ENCODE results near the gene NRXN3.
"Not testable (repeated sequence)": the region's sequence is repeated elsewhere in the genome, so short reads cannot be mapped to it uniquely, and the experiment has no call there.

NRXN3 gene

GRCh38 chr14:79011091-79011919 lies 841.1 kb downstream of the NRXN3 start:
- WGBS, 2 experiments = 79 to 83% methylated on average over 5 to 6 of the region's 8 CpGs
- Histone ChIP-seq H3K4me1 (ENCODE audit: control insufficient read depth, insufficient read depth, low read length) (no peaks in the 10 kb centered on the region), H3K27me3 (ENCODE audit: control insufficient read depth, insufficient read depth, low read length, poor library complexity, severe bottlenecking) (no peaks in the 10 kb centered on the region), H3K9me3 (ENCODE audit: control insufficient read depth, low read length) (no peaks in the 10 kb centered on the region), H3K27ac (ENCODE audit: insufficient read depth, low read depth, low read length, poor library complexity, severe bottlenecking) (no peak overlapping the region), H3K4me3 (ENCODE audit: insufficient read depth, low read depth, low read length) (no peak overlapping the region), H3K36me3 (ENCODE audit: control insufficient read depth, insufficient read depth, low read length) (no peaks in the 10 kb centered on the region)

DNA sequence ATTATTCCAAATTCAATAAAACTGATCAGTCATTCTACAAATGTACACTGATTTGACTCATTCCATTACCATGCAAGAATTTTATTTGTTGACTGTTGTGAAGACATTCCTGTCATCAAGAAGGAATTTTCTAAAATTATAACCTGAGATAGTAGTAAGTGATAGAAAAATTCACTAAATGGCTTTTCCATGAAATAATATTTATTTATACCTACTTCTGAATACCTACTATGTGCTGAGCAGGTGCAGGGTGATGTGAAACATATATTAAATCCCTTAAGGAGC lies 841.7 kb downstream of the NRXN3 start:
- Histone ChIP-seq H3K4me3 (ENCODE audit: insufficient read depth, low read depth, low read length) (no peak overlapping the region), H3K9me3 (ENCODE audit: control insufficient read depth, low read length) (no peaks in the 10 kb centered on the region), H3K4me1 (ENCODE audit: control insufficient read depth, insufficient read depth, low read length) (no peaks in the 10 kb centered on the region), H3K27ac (ENCODE audit: insufficient read depth, low read depth, low read length, poor library complexity, severe bottlenecking) (no peak overlapping the region), H3K36me3 (ENCODE audit: control insufficient read depth, insufficient read depth, low read length) (no peaks in the 10 kb centered on the region), H3K27me3 (ENCODE audit: control insufficient read depth, insufficient read depth, low read length, poor library complexity, severe bottlenecking) (no peaks in the 10 kb centered on the region)

GRCh38 chr14:79016828-79017505 lies 846.8 kb downstream of the NRXN3 start:
- no peaks in the 10 kb centered on the region for H3K4me1 ChIP-seq (ENCODE audit: control insufficient read depth, insufficient read depth, low read length)
- no peaks in the 10 kb centered on the region for H3K9me3 ChIP-seq (ENCODE audit: control insufficient read depth, low read length)
- H3K36me3 ChIP-seq (ENCODE audit: control insufficient read depth, insufficient read depth, low read length) = no peaks in the 10 kb centered on the region
- no peaks in the 10 kb centered on the region for H3K27me3 ChIP-seq (ENCODE audit: control insufficient read depth, insufficient read depth, low read length, poor library complexity, severe bottlenecking)
- no peak overlapping the region for H3K27ac ChIP-seq (ENCODE audit: insufficient read depth, low read depth, low read length, poor library complexity, severe bottlenecking)
- 91 to 94% methylated on average over 6 to 7 of the region's 7 CpGs for WGBS, 2 experiments
- H3K4me3 ChIP-seq (ENCODE audit: insufficient read depth, low read depth, low read length) = no peak overlapping the region

GRCh38 chr14:79017561-79017960 lies 847.4 kb downstream of the NRXN3 start:
- Histone ChIP-seq H3K4me3 (ENCODE audit: insufficient read depth, low read depth, low read length) (no peak overlapping the region), H3K4me1 (ENCODE audit: control insufficient read depth, insufficient read depth, low read length) (no peaks in the 10 kb centered on the region), H3K27me3 (ENCODE audit: control insufficient read depth, insufficient read depth, low read length, poor library complexity, severe bottlenecking) (no peaks in the 10 kb centered on the region), H3K27ac (ENCODE audit: insufficient read depth, low read depth, low read length, poor library complexity, severe bottlenecking) (no peak overlapping the region), H3K36me3 (ENCODE audit: control insufficient read depth, insufficient read depth, low read length) (no peaks in the 10 kb centered on the region), H3K9me3 (ENCODE audit: control insufficient read depth, low read length) (no peaks in the 10 kb centered on the region)
- 96 to 98% methylated on average over 2 to 4 of the region's 4 CpGs for WGBS, 2 experiments

- 64 to 77% methylated on average over 2 of the region's 2 CpGs for WGBS, 2 experiments
- Histone ChIP-seq H3K27ac (ENCODE audit: insufficient read depth, low read depth, low read length, poor library complexity, severe bottlenecking) (no peak overlapping the region), H3K27me3 (ENCODE audit: control insufficient read depth, insufficient read depth, low read length, poor library complexity, severe bottlenecking) (no peaks in the 10 kb centered on the region), H3K4me1 (ENCODE audit: control insufficient read depth, insufficient read depth, low read length) (no peaks in the 10 kb centered on the region), H3K4me3 (ENCODE audit: insufficient read depth, low read depth, low read length) (no peak overlapping the region), H3K36me3 (ENCODE audit: control insufficient read depth, insufficient read depth, low read length) (no peaks in the 10 kb centered on the region), H3K9me3 (ENCODE audit: control insufficient read depth, low read length) (no peaks in the 10 kb centered on the region)
Measured at GRCh38 chr14:79018836-79019235, 848.7 kb downstream of the NRXN3 start.

DNA sequence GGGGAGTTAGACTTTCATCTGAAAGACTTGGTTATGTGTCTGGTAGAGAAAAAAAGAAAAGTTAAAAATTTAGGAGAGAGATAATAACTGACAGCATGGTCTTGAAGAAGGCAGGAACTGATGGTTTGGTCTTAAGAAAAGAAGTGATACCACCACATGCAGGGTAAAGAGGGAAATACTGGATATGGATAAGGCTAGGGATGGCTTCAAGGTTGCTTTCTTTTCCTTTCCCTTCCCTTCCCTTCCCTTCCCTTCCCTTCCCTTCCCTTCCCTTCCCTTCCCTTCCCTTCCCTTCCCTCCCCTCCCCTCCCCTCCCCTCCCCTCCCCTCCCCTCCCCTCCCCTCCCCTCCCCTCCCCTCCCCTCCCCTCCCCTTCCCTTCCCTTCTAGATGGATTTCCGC lies 849.7 kb downstream of the NRXN3 start:
- not testable (repeated sequence) for H3K27me3 ChIP-seq (ENCODE audit: control insufficient read depth, insufficient read depth, low read length, poor library complexity, severe bottlenecking); H3K4me1 ChIP-seq (ENCODE audit: control insufficient read depth, insufficient read depth, low read length); H3K9me3 ChIP-seq (ENCODE audit: control insufficient read depth, low read length); H3K36me3 ChIP-seq (ENCODE audit: control insufficient read depth, insufficient read depth, low read length); H3K4me3 ChIP-seq (ENCODE audit: insufficient read depth, low read depth, low read length); H3K27ac ChIP-seq (ENCODE audit: insufficient read depth, low read depth, low read length, poor library complexity, severe bottlenecking)
- WGBS, 2 experiments = 83 to 95% methylated on average over 1 of the region's 1 CpG

GRCh38 chr14:79021766-79022165 lies 851.6 kb downstream of the NRXN3 start:
- no peak overlapping the region for H3K27ac ChIP-seq (ENCODE audit: insufficient read depth, low read depth, low read length, poor library complexity, severe bottlenecking)
- no peaks in the 10 kb centered on the region for H3K36me3 ChIP-seq (ENCODE audit: control insufficient read depth, insufficient read depth, low read length)
- H3K27me3 ChIP-seq (ENCODE audit: control insufficient read depth, insufficient read depth, low read length, poor library complexity, severe bottlenecking) = no peaks in the 10 kb centered on the region
- WGBS, 2 experiments = no CpG with 5 or more reads among the region's 1 CpG
- no peaks in the 10 kb centered on the region for H3K9me3 ChIP-seq (ENCODE audit: control insufficient read depth, low read length)
- H3K4me3 ChIP-seq (ENCODE audit: insufficient read depth, low read depth, low read length) = no peak overlapping the region
- H3K4me1 ChIP-seq (ENCODE audit: control insufficient read depth, insufficient read depth, low read length) = no peaks in the 10 kb centered on the region

DNA sequence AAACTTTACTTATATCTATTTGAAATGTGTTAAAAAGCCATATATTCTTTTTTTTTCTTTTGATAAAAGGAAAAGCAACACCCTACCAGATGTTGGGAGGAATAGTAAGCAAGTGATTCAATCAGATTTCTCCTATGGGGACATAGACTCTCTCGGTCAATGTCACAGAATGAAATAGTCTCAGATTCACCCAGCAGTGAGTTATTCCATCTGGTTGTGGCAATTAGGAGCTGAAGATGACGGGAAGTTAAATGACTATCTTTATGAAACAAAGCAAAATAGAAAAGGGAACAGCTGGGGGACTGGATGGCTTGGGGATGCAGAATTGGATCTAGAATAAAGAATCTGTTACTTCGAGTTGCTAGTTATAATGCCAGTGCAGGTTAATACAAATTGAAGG lies 857.0 kb downstream of the NRXN3 start:
- Histone ChIP-seq H3K4me3 (ENCODE audit: insufficient read depth, low read depth, low read length) (no peak overlapping the region), H3K27me3 (ENCODE audit: control insufficient read depth, insufficient read depth, low read length, poor library complexity, severe bottlenecking) (no peaks in the 10 kb centered on the region), H3K4me1 (ENCODE audit: control insufficient read depth, insufficient read depth, low read length) (no peaks in the 10 kb centered on the region), H3K36me3 (ENCODE audit: control insufficient read depth, insufficient read depth, low read length) (no peaks in the 10 kb centered on the region), H3K9me3 (ENCODE audit: control insufficient read depth, low read length) (no peaks in the 10 kb centered on the region), H3K27ac (ENCODE audit: insufficient read depth, low read depth, low read length, poor library complexity, severe bottlenecking) (no peak overlapping the region)
- 93 to 94% methylated on average over 3 of the region's 3 CpGs for WGBS, 2 experiments

DNA sequence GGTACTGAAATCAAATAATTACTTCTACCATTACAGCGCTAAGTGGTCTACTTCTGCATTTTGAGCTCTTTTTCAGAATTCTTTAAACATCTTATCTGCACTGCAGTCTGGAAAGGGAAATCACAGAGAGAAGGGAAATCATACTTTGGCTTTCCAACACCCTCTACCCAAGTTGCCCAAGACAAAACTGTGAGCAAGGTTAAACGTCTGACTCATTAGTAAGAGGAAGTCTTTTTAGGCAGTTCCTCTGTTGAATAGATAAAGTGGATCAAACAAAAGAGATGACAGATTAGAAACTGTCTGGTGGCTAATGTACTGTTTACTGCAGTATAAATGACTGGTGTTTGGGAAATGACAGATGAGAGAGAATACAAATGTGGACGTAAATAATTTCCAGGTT lies 858.1 kb downstream of the NRXN3 start:
- Histone ChIP-seq H3K27me3 (ENCODE audit: control insufficient read depth, insufficient read depth, low read length, poor library complexity, severe bottlenecking) (no peaks in the 10 kb centered on the region), H3K9me3 (ENCODE audit: control insufficient read depth, low read length) (no peaks in the 10 kb centered on the region), H3K36me3 (ENCODE audit: control insufficient read depth, insufficient read depth, low read length) (no peaks in the 10 kb centered on the region), H3K4me3 (ENCODE audit: insufficient read depth, low read depth, low read length) (no peak overlapping the region), H3K4me1 (ENCODE audit: control insufficient read depth, insufficient read depth, low read length) (no peaks in the 10 kb centered on the region), H3K27ac (ENCODE audit: insufficient read depth, low read depth, low read length, poor library complexity, severe bottlenecking) (no peak overlapping the region)
- 93 to 94% methylated on average over 3 of the region's 3 CpGs for WGBS, 2 experiments

GRCh38 chr14:79036441-79036840 lies 866.3 kb downstream of the NRXN3 start:
- Histone ChIP-seq H3K36me3 (ENCODE audit: control insufficient read depth, insufficient read depth, low read length) (no peaks in the 10 kb centered on the region), H3K4me1 (ENCODE audit: control insufficient read depth, insufficient read depth, low read length) (peaks cover 4% of the 10 kb centered on the region), H3K27me3 (ENCODE audit: control insufficient read depth, insufficient read depth, low read length, poor library complexity, severe bottlenecking) (no peaks in the 10 kb centered on the region), H3K9me3 (ENCODE audit: control insufficient read depth, low read length) (no peaks in the 10 kb centered on the region), H3K4me3 (ENCODE audit: insufficient read depth, low read depth, low read length) (no peak overlapping the region), H3K27ac (ENCODE audit: insufficient read depth, low read depth, low read length, poor library complexity, severe bottlenecking) (no peak overlapping the region)
- WGBS, 2 experiments = 95% methylated on average over 4 of the region's 4 CpGs
